A673 (cell line): Measurements from ENCODE around the gene ZNF385B. TPM values are rescaled to one million over a fixed set of nuclear protein-coding genes. Genes with fewer than 3 reads are reported as not detected.

Experiments used
- BruUV-seq: library from RNA; stranded (reverse); fragments of 400-500 nt; replicated peaks from 2 replicates; lab custom pipeline; 2021; lab: Mats Ljungman, UMichigan
- CTCF ChIA-PET: fragments of 300-600 bp; sonication (Branson Sonifier 250); formaldehyde crosslinking; loops from one replicate; lab custom pipeline; 2022; ENCODE audit warnings: antibody characterized with exemption; lab: Charles Lee
- POLR2A ChIA-PET: fragments of 300-600 bp; sonication (Branson Sonifier 250); formaldehyde crosslinking; loops from one replicate; lab custom pipeline; 2022; ENCODE audit warnings: antibody characterized with exemption; ENCODE audit not compliant: low non-redundant PET; lab: Charles Lee
- DNase-seq: peaks from one replicate; pipeline ENCODE4 v3.0.0-alpha.2; 2015; ENCODE audit warnings: low spot score
- H3K27ac ChIP-seq: fragments of 200-600 bp; sonication (generic); 2 replicates; pipeline ENCODE4 v1.5.1; 2016; ENCODE audit warnings: mixed run types, low read depth, mild to moderate bottlenecking, mixed read lengths, antibody characterized with exemption, low read length; ENCODE audit not compliant: poor library complexity, severe bottlenecking
- H3K27me3 ChIP-seq: fragments of 200-600 bp; sonication (generic); replicated peaks from 2 replicates; pipeline ENCODE4 v1.6.1; 2017; ENCODE audit warnings: mixed run types, low read depth, mild to moderate bottlenecking, mixed read lengths, antibody characterized with exemption, low read length; ENCODE audit not compliant: insufficient read depth, poor library complexity
- H3K36me3 ChIP-seq: fragments of 200-600 bp; sonication (generic); 2 replicates; pipeline ENCODE4 v1.6.1; 2016; ENCODE audit warnings: mixed run types, mild to moderate bottlenecking, mixed read lengths, antibody characterized with exemption, low read length; ENCODE audit not compliant: insufficient read depth, poor library complexity, severe bottlenecking
- H3K4me1 ChIP-seq: fragments of 200-600 bp; sonication (generic); 2 replicates; pipeline ENCODE4 v1.6.1; 2017; ENCODE audit warnings: mixed run types, mild to moderate bottlenecking, mixed read lengths, antibody characterized with exemption, low read length; ENCODE audit not compliant: insufficient read depth, poor library complexity, severe bottlenecking
- H3K4me3 ChIP-seq: fragments of 200-600 bp; sonication (generic); 2 replicates; pipeline ENCODE4 v1.5.1; 2016; ENCODE audit warnings: low read depth, mixed run types, mild to moderate bottlenecking, mixed read lengths, low read length; ENCODE audit not compliant: poor library complexity, severe bottlenecking
- H3K9me3 ChIP-seq: fragments of 200-600 bp; sonication (generic); 2 replicates; pipeline ENCODE4 v1.6.1; 2016; ENCODE audit warnings: mixed run types, low read depth, mild to moderate bottlenecking, mixed read lengths, antibody characterized with exemption, low read length; ENCODE audit not compliant: poor library complexity, severe bottlenecking
- CTCF ChIP-seq: fragments of 300-800, 200-600 bp; sonication (generic); conservative IDR thresholded peaks from 2 replicates; pipeline ENCODE4 v1.5.1; 2017; ENCODE audit warnings: low read depth, mild to moderate bottlenecking, antibody characterized with exemption, low read length, moderate library complexity, mixed read lengths
- EZH2 ChIP-seq: fragments of 200-600 bp; sonication (generic); IDR thresholded peaks from 2 replicates; pipeline ENCODE4 v1.6.1; 2017; ENCODE audit warnings: borderline replicate concordance, low read depth, mild to moderate bottlenecking, mixed read lengths, antibody characterized with exemption, low read length; ENCODE audit not compliant: poor library complexity, severe bottlenecking
- intact Hi-C: fragments of 100-400 bp; cut with micrococcal nuclease; formaldehyde crosslinking; loops from one replicate; pipeline ENCODE4 v1.10.0; 2022; ENCODE audit not compliant: unreplicated experiment
- total RNA-seq: library from RNA; stranded (reverse); gene quantifications from 2 replicates; pipeline ENCODE4 v1.2.3, GENCODE V29; 2021

ZNF385B gene
- total RNA-seq, 1 experiment from 2014 or later = not detected

GRCh38 chr2:179646173-179646769 lies 215.1 kb downstream of the ZNF385B start:
- ChIA-PET CTCF (no interaction called here), POLR2A (interaction anchor here (0.6 kb wide), 1 partner anchor 778 kb away, joined by 10 read pairs; no protein-coding TSS in a partner anchor)
- no peaks in the 10 kb centered on the region for H3K9me3 ChIP-seq
- TF ChIP-seq EZH2 = no peak
- TF ChIP-seq CTCF = no peak
- BruUV-seq = no TSS peak
- H3K4me1 ChIP-seq = no peaks in the 10 kb centered on the region
- no peak overlapping the region for H3K27ac ChIP-seq
- no peaks in the 10 kb centered on the region for H3K36me3 ChIP-seq
- H3K27me3 ChIP-seq = no peaks in the 10 kb centered on the region
- H3K4me3 ChIP-seq = no peak overlapping the region
- DNase-seq = no peak
- intact Hi-C loops = no loop called here

GRCh38 chr2:179645047-179645446 lies 216.4 kb downstream of the ZNF385B start:
- CTCF ChIA-PET = no interaction called here
- Histone ChIP-seq H3K27ac (no peak overlapping the region), H3K9me3 (no peaks in the 10 kb centered on the region), H3K27me3 (no peaks in the 10 kb centered on the region), H3K4me1 (no peaks in the 10 kb centered on the region), H3K36me3 (no peaks in the 10 kb centered on the region), H3K4me3 (no peak overlapping the region)
- DNase-seq = no peak
- TF ChIP-seq EZH2 (no peak), CTCF (no peak)
- BruUV-seq = no TSS peak
- intact Hi-C loops = no loop called here
- POLR2A ChIA-PET = no interaction called here

GRCh38 chr2:179642462-179642861 lies 218.9 kb downstream of the ZNF385B start:
- no peak for TF ChIP-seq EZH2
- no peak for TF ChIP-seq CTCF
- Histone ChIP-seq H3K4me3 (no peak overlapping the region), H3K27ac (no peak overlapping the region), H3K4me1 (no peaks in the 10 kb centered on the region), H3K27me3 (no peaks in the 10 kb centered on the region), H3K36me3 (no peaks in the 10 kb centered on the region), H3K9me3 (no peaks in the 10 kb centered on the region)
- intact Hi-C loops = no loop called here
- CTCF ChIA-PET = no interaction called here
- DNase-seq = no peak
- POLR2A ChIA-PET = no interaction called here
- no TSS peak for BruUV-seq
